D341Med (cell line): ENCODE results near the gene DGCR2.
"Not testable (repeated sequence)": the region's sequence is repeated elsewhere in the genome, so short reads cannot be mapped to it uniquely, and the experiment has no call there.

Experiments used
- DNase-seq: peaks from one replicate; pipeline ENCODE4 v3.0.0; 2012; ENCODE audit warnings: low spot score

The DGCR2 gene

DNA sequence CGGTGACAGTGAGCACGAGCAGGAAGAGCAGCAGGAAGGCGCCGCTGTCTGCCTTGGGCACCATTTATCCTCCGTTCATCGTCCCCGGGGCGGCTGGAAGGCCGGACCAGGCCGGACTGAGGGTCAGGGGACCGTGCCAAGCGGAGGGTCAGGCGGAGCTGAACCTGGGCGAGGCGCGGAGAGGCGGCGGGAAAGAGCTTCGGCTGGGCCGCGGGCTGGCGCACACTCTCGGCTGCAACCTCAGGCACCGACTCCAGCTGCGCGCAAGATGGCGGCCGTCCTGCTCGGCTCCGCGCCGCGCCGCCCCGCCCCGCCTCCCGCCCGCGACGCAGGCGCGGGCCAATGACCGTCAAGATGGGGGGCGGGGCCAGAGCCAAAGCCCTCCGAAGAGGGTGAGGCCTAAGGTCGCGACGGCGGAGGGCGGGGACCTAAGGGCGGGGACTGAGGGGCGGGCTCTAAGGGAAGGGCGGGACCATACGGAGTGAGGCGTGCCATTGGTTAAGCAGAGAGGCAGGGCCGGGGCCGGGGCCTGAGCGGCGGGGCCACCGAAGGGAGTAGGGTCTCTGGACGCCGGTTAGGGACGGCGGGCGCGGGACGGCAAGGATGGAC, at the start of gene DGCR2:
Gene DGCR2 (minus strand): TSS at position 270 of the 609 bp plus-strand sequence. CDS start 206 bp downstream, at position 64.
- peak; percentile 99 for DNase-seq

DNA sequence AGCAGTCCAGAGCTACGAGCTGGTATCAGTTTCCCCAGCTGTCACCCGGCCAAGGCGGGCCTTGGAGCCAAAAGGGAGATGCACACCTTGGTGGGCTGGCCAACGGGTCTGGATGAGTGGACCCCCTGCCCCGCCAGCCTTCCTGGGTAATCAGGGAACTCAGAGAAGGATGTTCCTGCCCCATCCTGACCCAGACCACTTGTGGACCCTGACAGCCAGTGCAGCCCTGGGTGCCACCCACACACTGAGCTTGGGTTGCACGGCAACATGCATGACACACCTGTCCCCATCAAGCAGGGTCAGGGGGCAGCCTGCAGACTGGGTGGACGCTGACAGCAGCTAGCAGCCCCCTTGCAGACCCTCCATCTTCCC, 47.7 kb upstream of the DGCR2 start:
- no peak for DNase-seq

- peak; percentile 88 for DNase-seq
Observed at GRCh38 chr22:19169002-19169946, 47.1 kb upstream of the DGCR2 start.

- no peak for DNase-seq
Observed at GRCh38 chr22:19168088-19168890, 46.1 kb upstream of the DGCR2 start.

- no peak for DNase-seq
Observed at GRCh38 chr22:19167106-19167869, 45.1 kb upstream of the DGCR2 start.

GRCh38 chr22:19166421-19166820, 44.2 kb upstream of the DGCR2 start:
- DNase-seq = no peak

- DNase-seq = no peak
Observed at GRCh38 chr22:19164425-19164824, 42.2 kb upstream of the DGCR2 start.

GRCh38 chr22:19158649-19159048, 36.4 kb upstream of the DGCR2 start:
- DNase-seq = not testable (repeated sequence)

GRCh38 chr22:19156109-19156508, 33.9 kb upstream of the DGCR2 start:
- DNase-seq = not testable (repeated sequence)

- DNase-seq = no peak
Observed at GRCh38 chr22:19152942-19153883, 31.0 kb upstream of the DGCR2 start.

DNA sequence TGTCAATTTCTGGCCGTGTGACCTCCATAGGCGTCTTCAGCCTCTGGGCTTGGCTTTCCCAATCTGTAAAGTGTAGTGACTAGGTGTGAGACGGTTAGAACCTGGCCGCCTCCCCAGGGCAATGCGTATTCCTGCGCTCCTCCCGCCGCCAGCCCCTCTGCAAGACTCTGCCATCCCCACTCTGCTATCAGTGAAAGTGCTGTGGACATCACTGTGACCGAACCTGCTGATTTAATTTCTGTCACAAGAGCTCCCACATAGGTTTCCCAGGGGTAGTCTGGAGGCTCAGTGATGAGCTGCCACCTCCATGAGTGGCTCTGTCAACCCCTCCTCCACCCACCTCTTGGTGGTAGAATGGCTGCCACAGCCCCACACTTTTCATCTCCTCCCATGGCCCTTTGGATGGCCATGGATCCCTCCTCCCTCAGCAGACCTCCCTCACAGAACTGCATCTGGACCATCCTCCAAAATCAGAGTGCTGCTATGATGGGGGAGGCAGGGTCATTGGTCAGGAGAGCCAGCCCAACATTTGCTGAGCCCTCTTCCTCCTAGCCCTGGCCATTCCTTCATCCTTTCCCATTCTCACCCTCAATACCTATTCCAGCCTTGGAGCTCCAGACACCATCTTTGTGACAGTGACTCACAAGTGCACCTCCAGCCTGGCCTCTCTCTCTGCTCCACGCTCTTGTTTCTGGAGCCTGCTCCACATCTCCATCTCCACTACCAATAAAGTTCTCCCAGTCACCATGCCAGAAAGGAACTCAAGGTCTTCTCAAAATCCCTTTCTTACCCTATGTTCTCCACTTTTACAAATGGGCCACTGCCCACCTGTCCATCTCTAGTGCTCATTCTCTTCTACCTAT, 29.3 kb upstream of the DGCR2 start:
- DNase-seq = no peak

DNA sequence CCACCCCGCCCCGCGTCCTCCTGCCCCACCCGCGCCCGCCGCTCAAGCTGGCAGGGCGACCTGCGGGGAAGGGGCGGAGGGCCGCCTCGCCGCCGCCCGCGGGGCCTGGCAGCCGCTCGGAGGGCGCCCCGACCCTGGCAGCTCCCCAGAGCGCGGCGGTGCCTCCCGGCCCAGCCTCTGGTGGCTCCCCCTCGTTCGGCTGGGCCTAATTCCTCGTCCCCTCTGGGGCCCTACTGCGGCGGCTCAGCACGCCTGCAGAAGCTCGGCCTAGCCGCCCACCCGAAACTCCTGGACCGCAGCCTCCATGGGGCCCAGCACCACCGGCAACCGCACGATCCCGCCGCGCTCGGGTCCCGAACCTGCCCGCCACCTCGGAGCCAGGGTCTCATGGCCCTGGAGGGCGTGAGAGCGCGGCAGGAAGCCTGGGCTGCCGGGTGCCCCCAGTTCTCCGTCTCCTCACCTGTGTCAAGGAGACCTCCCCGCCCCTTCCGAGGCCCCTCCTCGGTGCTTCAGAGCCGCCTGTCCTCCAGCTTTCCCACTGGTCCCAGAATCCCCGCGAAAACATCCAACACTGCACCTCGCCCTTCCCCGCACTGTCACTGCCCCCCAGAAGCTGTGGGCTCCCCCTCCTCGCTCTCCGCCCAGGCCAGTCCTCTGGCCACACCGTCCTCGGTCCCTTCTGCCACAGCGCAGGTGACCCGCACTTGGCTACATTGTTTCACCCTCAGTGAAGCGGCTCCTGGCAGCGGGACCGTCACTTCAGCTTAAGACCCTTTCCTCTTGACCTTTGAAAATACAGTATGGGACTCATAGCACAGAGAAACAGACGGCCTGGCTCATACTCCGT, 28.5 kb upstream of the DGCR2 start:
- DNase-seq = peak; percentile 58

GRCh38 chr22:19149991-19150390, 27.8 kb upstream of the DGCR2 start, which contains the start of gene GSC2:
Gene GSC2 (minus strand): TSS chr22:19150292. CDS start chr22:19150283, 9 bp downstream.
- DNase-seq = peak; percentile 71

DNA sequence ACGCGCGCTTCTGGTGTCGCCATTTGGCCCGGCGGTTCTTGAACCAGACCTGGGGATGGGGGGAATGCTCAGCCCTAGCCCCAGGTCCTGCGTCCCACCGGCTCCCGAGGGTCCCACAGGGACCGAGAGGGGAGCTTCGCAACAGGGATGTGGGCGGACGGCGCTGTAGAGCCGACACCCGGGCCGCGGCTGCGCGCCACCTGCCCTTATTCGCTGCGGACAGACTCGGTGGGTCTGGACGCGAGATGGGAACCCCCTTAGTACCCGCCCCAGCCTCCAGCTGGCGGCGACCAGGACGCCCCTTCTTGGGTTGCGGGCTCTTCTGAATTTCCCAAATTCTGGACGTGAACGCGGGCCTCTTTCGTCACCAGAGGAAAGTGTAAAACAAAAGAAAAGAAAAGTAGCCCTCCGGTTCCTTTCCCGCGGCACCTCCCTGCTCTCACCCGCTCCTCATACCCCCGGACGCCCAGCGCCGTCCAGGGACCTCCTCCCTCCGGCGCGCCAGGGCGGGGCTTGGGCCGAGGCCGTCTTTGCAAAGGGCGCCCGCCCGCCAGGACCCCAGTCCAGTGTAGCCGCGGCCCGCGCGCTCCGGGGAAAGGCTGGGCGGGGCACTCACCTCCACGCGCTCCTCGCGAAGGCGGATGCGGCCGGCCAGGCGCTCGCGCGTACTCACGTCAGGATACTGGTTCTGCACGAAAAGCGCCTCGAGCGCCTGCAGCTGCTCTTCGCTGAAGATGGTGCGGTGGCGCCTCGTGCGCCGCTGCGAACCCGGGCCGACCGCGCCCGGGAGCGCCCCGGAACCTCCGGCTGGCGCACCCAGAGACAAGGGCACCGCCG, 27.1 kb upstream of the DGCR2 start:
- DNase-seq = no peak

- DNase-seq = no peak
Observed at GRCh38 chr22:19148417-19149046, 26.3 kb upstream of the DGCR2 start.

DNA sequence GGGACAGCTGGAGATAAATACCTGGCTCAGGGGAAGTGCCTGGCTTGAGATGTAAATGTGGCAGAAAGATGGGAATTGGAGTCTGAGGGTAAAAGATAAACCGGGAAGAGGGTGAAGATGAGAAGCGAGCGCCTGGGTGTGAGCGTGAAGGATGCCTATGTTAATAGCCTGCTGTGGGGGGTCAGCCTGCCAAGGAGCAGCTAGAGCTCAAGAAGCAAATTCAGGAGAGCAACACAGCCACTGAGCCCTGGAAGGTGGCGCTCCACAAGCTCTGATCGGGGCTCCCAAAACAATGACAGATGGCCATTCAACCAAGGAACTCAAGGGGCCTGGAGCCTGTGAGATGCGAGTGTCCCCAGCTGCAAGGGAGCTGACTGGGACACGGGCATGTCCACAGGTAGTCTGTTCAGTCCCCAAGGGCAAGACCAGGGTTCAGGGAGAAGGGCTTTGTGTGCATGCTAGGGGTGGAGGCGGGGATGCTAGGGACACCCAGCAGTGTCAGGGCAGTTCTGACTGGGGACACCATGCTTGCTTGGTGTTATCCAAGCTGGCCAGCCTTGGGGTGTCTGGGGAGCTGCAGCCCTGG, 25.1 kb upstream of the DGCR2 start:
- DNase-seq = no peak
